MM.1S (cell line): ENCODE measurements around the gene SELENBP1.

ENCODE experiments used
- EZH2 ChIP-seq: fragments of 300-600 bp; sonication (generic); optimal IDR thresholded peaks from 2 replicates; pipeline ENCODE3; 2017; ENCODE audit warnings: low read depth, mild to moderate bottlenecking, antibody characterized with exemption, low read length, mixed read lengths
- TF ChIP-seq, protein P1 (sequence below): fragments of 300-600 bp; sonication (generic); IDR thresholded peaks from 2 replicates; pipeline ENCODE4 v1.5.1; 2016; ENCODE audit warnings: antibody characterized with exemption, low read length, mixed read lengths

DNA sequence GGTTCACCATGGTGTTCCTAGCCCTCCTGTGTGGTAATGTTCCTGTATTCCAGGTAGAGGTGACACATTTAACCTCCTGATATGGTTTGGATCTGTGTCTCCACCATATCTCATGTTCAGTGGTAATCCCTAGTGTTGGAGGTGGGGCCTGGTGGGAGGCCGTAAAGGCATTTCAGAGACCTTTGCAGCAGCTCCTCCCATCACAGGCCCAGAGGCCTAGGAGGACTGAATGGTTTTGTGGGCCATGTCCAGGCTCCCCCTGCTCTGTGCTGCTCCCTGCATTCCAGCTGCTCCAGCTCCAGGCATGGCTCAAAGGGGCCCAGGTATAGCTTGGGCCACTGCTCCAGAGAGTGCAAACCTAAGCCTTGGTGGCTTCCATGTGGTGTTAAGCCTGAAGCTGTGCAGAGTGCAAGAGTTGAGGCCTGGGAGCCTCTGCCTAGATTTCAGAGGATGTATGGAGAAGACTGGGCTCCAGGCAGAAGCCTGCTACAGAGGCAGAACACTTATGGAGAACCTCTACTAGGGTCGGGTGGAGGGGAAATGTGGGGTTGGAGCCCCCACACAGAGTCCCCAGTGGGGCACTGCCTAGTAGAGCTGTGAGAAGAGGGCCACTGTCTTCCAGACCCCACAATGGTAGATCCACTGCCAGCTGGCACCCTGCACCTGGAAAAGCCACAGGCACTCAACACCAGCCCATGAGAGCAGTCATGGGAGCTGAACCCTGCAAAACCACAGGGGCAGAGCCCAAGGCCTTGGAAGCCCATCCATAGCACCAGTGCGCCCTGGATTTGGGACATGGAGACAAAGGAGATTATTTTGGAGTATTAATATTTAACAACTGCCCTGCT lies 10.0 kb downstream of the SELENBP1 start:
- TF ChIP-seq, protein P1, sequence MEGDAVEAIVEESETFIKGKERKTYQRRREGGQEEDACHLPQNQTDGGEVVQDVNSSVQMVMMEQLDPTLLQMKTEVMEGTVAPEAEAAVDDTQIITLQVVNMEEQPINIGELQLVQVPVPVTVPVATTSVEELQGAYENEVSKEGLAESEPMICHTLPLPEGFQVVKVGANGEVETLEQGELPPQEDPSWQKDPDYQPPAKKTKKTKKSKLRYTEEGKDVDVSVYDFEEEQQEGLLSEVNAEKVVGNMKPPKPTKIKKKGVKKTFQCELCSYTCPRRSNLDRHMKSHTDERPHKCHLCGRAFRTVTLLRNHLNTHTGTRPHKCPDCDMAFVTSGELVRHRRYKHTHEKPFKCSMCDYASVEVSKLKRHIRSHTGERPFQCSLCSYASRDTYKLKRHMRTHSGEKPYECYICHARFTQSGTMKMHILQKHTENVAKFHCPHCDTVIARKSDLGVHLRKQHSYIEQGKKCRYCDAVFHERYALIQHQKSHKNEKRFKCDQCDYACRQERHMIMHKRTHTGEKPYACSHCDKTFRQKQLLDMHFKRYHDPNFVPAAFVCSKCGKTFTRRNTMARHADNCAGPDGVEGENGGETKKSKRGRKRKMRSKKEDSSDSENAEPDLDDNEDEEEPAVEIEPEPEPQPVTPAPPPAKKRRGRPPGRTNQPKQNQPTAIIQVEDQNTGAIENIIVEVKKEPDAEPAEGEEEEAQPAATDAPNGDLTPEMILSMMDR = no peak
- TF ChIP-seq EZH2 = no peak
